Mesenteric fat pad (tissue), 1 donor: ENCODE data around the gene PIF1. TPM values are rescaled to one million over a fixed set of nuclear protein-coding genes. Genes with fewer than 3 reads are reported as not detected.

ENCODE experiments used
- DNase-seq: peaks from one replicate; pipeline ENCODE4 v3.0.0-alpha.2; 2020; ENCODE audit warnings: low spot score
- long read RNA-seq: library from polyadenylated mRNA; unstranded; transcript quantifications from one replicate; pipeline ENCODE4 v2.0.0, GENCODE V29; 2020
- total RNA-seq: library from RNA; stranded (reverse); fragmentation: NEBNext Ultra II Directional; extraction: Animal tissue kit (Norgen Biotek cat#: 25700); gene quantifications from one replicate; pipeline ENCODE4 v1.2.1, GENCODE V29; 2021
- donor health status: DM: yes; HTN: yes; CAD: no.

The PIF1 gene, protein sequence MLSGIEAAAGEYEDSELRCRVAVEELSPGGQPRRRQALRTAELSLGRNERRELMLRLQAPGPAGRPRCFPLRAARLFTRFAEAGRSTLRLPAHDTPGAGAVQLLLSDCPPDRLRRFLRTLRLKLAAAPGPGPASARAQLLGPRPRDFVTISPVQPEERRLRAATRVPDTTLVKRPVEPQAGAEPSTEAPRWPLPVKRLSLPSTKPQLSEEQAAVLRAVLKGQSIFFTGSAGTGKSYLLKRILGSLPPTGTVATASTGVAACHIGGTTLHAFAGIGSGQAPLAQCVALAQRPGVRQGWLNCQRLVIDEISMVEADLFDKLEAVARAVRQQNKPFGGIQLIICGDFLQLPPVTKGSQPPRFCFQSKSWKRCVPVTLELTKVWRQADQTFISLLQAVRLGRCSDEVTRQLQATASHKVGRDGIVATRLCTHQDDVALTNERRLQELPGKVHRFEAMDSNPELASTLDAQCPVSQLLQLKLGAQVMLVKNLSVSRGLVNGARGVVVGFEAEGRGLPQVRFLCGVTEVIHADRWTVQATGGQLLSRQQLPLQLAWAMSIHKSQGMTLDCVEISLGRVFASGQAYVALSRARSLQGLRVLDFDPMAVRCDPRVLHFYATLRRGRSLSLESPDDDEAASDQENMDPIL
- 1.6 TPM for total RNA-seq
- long read RNA-seq, partial matches to known transcripts: 0 of 2 reads
- long read RNA-seq, other reads (novel, unspliced or antisense): 2 of 2 reads

DNA sequence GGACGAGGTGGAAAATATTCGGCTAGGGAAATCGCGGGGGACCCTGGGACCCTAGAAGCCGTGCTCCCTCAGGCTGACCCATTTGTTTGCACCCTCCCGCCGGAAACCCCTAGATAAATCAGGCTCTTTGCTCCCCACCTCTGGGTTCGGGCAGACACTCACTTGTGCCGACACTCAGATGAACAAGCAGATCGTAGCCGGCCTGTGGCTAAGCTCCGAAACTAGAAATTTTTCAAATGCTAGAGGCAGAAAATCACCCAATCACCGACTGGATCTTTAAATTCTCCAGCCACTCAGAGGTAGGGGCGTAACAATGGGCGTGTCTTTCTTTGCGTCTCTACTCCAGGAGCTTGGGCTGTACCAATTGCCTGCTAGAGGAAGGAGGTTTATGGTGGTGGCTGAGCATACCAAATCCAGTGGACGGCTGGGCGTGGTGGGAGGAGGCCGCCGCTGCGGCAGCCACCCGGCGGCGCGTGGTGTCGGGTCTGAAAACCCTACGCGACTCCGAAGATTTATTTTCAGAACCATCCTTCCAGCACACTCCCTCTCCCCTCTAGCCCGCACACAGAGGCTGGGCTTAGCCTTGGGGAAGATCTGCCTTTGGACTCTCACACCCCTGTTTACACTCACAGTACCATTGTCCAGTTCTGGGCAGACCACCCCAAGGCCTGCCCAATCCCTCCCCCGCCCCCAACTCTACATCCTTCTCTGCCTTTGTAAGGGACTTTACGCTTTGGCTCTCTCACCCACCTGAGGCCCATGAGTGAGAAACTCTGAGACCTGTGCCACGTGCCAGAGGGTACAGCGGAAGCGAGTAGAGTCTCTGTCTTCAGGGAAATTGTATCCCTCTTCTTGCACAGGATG lies at the start of gene PIF1:
TSS of gene PIF1 (minus strand) at position 217 of the 864 bp plus-strand sequence. CDS start 1,312 bp downstream, outside the sequence.
- DNase-seq: no peak

DNA sequence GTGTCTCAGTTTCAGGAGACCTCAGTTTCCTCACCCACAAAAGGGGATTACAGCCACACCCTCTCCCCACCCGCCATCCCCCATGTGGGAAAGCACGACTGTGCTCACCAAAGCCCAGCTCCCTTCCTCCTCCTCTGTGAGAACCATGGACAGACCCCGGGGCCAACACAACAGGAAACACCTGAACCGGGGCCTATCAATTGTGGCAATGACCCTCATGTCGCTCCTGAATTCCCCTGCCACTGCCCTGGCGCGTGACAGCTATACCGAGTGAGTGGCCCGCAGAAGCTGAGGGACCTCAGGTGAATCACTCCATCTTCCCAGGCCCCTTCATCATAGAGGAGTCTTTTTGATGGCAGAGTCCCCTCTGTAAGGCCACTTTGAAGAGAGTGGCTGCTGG lies 44.9 kb upstream of the PIF1 start:
- no peak for DNase-seq

DNA sequence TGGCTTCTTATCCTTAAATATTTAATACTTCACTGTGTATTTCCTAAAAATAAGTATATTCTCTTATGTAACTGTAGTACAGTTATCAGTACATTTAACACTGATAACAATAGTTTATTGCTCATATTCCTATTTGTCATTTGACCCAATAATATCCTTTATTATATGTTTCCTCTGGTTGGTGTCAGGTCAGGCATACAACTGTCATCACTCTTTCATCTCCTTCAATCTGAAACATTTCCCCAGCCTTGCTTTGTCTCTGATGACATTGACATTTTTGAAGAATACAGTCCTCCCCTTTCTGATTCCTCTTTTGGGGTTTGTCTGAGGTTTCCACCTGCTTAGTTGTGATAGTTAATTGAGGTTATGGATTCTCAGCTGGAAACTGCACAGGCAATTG lies 44.1 kb upstream of the PIF1 start:
- DNase-seq: no peak

DNA sequence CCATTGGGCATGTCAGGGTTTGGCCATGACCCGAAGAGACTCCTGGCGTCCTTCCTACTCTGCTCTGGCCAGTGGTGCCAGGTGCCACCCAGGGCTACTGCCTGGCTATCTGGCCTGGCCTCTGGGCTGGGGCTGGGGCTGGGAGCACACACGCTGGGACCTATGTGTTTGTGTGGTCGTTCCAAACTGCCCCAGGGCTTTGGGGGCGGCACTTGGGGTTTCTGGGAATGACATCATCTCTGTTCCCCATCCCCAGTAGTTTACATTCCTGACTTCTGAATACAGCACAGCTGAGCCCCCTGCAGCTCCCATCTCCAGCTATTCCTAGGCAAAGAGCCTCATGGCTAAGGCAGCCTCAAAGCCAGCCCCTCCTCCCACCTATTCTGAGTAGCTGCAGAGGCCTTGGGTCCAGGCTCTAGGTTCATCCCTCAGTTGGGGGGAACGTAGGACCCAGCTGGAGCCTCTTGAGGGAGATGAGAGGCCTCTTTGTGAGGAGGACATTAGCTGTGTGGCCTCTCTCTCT lies 40.6 kb upstream of the PIF1 start:
- no peak for DNase-seq

DNA sequence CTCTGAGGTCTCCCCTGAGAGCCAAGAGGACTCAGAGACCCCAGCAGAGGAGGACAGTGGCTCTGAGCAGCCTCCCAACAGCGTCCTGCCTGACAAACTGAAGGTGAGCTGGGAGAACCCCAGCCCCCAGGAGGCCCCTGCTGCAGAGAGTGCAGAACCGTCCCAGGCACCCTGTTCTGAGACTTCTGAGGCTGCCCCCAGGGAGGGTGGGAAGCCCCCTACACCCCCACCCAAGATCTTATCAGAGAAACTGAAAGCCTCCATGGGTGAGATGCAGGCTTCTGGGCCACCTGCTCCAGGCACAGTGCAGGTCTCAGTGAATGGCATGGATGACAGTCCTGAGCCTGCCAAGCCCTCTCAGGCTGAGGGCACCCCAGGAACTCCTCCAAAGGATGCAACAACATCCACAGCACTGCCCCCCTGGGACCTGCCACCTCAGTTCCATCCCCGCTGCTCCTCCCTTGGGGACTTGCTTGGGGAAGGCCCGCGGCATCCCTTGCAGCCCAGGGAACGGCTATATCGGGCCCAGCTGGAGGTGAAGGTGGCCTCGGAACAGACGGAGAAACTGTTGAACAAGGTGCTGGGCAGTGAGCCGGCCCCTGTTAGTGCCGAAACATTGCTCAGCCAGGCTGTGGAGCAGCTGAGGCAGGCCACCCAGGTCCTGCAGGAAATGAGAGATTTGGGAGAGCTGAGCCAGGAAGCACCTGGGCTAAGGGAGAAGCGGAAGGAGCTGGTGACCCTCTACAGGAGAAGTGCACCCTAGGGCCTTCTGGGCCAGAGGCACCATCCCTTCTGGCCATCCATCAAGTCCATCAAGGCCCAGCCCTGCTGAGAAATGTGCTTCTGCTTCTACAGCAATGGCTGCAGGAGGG lies 39.9 kb upstream of the PIF1 start:
- no peak for DNase-seq

DNA sequence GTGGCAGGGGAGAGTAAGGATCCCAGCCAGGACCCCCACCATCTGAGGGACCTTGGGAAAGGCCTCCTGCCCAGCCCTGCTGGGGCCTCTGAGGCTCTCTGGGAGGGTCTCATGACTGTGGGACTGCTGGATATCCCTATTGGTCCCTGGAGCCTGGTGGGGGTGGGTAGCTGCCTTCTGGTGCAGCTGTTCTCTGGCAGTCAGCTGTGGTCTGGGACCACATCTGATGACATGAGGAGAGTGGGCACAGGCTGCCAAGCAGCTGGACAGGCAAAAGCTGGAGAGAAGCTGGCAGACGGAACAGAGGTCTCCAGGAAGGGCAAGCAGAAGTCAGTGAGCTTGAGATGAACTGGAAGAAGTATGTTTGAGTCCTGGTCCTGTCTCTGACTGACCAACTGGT lies 38.6 kb upstream of the PIF1 start:
- DNase-seq: no peak

DNA sequence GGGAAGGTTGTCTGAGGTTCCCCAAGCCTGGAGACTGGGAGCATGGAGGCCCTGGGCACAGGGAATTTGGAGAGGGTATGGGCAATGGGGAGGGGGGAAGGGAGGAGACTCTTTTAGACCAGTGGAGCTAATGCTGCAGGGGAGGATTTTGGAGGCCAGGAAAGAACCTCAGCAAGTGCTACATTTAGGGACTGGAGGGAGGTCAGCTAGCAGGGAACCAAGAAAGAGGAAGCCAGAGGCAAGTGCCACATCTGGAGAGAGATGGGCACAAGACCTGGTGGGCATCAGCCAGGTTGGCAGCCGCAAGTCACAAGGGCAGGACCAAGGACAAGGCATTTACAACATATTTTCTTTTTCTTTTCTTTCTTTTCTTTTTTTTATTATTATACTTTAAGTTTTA lies 37.0 kb upstream of the PIF1 start:
- DNase-seq: no peak

DNA sequence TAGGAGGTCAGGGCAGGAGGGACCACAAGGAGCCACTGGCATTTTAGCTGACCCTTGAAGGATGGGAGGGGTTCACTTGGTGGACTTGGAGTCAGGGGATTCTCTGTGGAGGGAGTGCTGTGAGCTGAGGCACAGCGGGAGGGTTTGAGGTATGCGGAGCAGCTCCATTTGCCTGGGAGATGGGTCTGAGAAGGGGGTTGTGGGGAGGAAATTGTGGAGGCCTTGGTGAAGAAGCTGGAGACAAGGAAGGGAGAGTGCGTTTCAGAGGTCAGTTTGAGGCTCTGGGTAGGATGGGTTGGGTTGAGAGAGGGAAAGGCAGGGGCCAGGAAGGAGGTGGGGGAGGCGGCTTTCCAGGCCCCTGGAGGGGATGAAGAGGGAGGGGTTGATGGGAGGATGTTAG lies 36.5 kb upstream of the PIF1 start:
- no peak for DNase-seq

DNA sequence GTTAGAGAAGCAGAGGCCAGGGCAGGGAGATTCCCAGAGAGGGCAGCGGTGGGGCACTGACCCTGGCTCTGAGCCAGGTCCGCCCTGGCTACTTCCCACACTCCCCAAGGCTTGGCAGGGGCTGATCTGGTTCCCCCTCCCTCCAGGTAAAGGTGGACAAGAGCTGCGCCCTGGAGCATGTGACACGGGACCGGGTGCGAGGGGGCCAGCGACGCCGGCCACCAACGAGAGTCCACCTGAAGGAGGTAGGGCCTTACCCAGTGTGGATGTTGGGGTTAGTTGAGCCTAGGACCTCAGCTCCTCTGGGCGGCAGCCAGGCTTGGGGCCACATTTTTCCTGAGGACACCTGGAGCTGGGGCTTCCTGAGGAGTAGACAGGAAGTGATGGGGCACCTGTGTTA lies 35.9 kb upstream of the PIF1 start:
- no peak for DNase-seq

DNA sequence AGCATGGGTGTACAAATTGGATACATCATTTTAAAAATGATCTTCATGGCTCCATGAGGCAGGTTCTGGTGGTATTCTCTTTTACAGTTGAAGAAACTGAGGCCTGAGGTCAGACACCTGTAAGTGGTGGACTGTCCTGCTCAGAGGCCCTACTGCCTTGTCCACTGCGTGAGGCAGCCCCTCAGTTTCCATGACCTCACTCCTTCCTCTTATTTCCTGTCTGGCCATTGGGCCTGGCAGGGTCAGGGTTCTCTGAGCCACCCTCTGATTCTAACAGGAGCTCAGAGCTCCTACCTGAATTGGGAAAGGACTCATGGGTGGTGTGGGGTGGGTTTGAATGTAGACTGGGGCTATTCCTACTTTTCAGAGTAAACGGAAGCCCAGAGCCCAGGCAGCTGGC lies 33.8 kb upstream of the PIF1 start:
- no peak for DNase-seq

DNA sequence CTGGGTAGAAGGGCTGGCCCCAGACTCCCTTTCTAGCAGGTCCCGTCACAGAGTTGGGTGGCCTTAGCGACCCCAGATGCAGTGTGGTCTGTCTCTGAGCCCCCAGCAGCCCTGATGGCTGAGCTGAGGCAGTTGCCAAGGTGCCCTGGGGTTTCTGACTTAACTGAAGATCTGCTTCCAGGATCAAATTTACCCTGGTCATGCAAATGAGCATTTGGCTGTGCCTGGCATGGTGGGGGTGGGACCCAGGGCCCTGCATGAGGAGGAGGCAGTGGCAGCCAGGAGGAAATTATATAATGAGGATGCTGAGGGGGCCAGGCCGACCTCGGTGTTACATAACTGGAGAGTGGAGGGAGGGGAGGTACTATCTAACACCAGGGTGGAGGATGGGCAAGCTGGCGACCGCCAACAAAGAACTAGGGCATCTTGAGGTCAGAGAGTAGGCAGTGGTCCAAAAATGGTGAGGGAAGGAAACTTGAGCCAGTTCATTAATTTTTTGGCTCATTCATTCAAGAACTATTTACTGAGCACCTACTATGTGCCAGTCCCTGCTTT lies 32.7 kb upstream of the PIF1 start:
- DNase-seq: no peak

DNA sequence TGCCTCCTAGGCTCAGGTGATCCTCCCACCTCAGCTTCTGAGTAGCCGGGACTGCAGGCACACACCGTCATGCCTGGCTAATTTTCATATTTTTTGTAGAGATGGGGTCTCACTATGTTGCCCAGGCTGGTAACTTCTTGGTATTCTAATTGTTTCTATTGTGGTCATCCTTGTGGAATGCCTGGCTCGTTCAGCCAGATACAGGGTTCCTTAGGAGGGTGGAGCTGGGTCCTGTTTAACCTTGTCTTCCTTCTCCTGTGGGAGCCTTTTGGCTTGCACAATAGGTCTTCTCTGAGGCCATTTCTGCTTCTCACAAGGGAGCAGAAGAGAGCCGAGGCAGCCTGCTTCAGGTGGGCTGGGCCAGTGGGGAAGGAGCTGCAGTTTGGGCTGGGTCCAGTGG lies 32.0 kb upstream of the PIF1 start:
- no peak for DNase-seq

DNA sequence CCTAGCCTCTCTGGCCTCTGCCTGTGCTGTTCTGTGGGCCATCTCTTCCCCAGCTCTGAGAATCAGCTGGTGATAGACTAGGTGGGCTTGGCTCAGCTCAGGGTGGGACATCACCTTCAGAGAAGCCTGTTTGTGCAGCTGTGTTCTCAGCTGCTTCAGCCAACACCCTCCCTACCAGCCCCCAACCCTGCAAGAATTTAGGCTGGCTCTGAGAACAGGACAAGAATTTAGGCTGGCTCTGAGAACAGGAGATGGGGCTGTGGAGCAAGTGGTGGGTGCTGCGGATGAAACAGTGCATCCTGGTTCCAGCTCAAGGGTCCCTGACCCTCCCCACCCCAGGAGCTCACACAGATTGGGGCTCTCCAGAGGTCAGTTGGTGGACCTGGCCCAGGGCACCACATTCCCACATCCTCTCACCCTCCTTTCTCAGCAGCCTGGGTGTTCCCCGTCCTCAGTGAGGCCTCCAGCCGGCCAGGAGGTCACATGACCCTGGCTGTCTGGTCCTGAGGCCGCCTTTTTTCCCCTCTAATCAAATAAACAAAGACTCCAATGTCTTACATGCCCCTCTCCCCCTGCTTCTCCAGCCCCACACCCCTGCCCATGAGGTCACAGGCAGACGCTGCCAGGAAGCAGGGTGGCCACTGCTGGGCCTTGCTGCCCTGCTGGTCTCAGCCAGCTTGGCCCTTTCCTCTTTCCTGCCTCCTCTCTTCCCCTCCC lies 31.1 kb upstream of the PIF1 start:
- DNase-seq: no peak

DNA sequence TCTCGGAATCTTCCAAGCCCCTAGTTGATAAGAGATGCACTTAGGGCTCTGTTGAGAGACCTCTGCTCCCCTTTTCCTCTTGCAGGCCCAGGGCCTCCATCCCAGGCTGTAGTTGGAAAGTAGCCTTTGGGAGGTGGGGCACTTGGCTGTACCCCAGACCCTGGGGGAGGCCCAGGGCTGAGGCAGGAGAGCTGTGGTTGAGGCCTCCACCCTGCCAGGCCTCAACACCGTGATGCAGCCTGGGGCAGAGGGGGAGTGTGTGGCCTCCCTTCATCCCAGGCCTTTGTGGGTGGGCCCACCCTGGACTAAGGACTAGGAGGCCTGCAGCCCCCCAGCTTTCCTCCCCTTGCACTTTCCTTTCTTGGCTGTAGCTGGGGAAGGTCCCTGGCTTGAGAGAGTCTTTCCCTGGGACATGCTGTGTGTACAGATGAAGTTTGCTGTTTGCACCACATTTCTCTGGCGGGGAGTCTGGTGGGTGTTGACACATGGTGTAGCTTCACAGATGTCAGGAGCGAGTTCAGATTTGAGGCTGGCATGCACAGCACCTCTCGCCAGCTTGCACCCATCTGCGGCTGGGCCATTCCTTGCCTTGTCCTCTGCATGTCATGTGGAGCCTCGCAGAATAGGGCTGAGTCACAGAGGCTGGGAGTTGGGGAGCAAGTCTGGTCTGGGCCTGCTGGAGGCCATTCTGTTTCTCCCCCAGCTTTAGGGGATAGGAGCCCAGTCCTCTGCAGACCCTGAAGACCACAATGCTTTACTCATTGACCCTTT lies 29.9 kb upstream of the PIF1 start:
- no peak for DNase-seq

DNA sequence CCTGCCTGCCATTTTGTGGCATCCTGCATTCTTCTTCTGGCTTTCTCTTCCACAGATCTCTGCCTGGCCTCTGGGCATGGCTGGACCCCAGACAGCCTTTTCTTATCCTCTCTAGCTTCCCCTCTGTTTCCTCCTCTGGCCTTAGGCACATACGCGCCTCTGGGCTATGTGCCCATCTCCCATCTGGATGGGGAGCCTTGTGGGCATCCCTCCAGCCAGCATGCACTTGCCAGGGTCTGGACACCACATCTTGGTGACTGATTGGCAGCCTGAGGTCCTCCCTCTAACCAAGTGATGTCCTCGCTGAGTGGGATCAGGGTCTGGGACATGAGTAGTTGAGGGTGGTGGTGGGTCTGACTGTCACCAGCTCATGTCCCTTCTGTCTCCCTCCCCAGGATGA lies 29.1 kb upstream of the PIF1 start:
- no peak for DNase-seq

DNA sequence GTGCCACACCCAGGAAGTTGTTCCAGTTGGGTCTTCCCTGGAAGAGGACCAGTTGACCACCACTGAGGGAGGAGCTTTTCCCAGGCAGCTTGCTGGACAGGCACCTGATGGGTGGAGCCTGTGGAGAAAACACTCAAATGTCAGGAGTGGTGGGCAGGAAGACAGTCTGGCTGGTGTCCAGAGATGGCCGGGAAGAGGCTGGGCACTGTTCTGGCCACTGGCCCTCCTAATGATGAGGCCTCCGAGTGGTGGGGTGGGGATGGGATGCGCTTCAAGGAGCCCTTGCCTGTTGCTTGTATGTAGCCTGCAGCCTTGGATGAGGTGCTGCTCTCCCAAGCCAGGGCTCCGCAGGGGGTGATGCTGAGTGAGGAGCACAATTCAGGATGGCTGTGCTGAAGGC lies 28.6 kb upstream of the PIF1 start:
- no peak for DNase-seq

DNA sequence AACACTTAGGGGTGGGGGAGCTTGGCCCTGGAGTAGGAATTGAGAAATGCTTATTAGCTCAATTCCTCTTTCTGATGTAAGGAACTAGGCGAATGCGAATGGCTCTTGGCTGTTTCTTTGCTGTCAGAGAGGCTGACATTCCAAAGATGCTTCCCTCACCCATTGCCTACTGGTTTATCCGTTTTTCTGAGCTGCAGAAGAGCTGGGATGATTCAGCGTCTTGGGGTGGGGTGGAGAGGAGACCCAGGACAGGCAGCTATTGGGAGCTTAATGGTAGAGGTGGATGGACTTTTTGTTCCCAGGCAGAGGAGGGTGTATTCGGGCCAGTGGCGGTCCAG lies 26.0 kb upstream of the PIF1 start:
- DNase-seq: no peak

DNA sequence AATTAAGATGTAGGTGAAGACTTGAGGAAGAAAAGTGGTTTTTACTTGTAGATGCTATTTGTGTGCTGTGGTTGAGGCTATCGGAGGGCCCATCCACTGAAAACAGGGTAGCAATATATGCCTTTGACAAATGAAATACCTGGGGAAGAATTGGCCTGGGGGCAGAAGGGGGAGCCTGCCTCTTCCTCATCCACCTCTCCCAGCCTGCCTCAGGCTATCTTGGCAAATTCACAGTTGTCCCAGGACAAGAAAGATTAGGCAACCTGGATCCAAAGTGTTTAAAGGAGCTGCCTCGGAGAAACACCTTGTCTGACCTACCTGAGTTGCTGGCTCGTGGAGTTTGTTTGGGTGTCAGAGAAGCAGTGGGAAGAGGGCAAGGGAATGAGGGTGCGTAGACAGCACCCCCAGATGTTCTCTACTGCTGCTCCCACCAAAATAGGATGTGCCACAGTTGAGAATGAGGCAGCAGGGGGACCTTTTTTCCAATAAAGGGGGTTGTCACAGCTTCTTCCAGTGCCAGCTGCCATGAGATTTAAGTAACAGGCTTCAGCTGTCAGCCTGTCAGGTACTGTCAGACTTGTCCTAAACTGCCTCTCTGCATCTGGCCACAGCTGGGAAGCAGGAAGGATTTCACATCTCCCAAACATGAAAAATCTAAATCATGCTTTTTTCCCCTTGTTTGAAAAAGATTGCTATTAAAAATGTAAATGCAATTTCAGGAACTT lies 25.5 kb upstream of the PIF1 start:
- no peak for DNase-seq
